ENCODE results near the gene SMIM3. TPM values are rescaled to one million over a fixed set of nuclear protein-coding genes. Genes with fewer than 3 reads are reported as not detected.
A peak's percentile ranks its signal among the peaks of the same experiment; 100 is the strongest.

SMIM3 gene
- total RNA-seq, 1 donor from 2014 or later = 46.7 TPM

GRCh38 chr5:150753463-150753862 lies 25.1 kb upstream of the SMIM3 start:
- peaks cover 35% of the 10 kb centered on the region for H3K4me1 ChIP-seq

GRCh38 chr5:150753863-150754262 lies 24.7 kb upstream of the SMIM3 start:
- Histone ChIP-seq H3K27me3 (no peaks in the 10 kb centered on the region), H3K27ac (no peak overlapping the region), H3K4me3 (no peak overlapping the region), H3K4me1 (peaks cover 35% of the 10 kb centered on the region), H3K9me3 (no peaks in the 10 kb centered on the region), H3K36me3 (peaks cover 0 to 58% of the 10 kb centered on the region in 2 donors)
- intact Hi-C loops (cut with DNase I) = no loop called here
- DNase-seq (ENCODE audit: extremely low spot score in 2 of 2) = no peak
- no peak for TF ChIP-seq POLR2A (IDR thresholded peaks at IDR 0.05)
- TF ChIP-seq CTCF (IDR thresholded peaks at IDR 0.05) = no peak
- TF ChIP-seq POLR2AphosphoS5 (IDR thresholded peaks at IDR 0.05; ENCODE audit: insufficient read depth in 1 of 2, low read depth in 1 of 2) = no peak

More at GRCh38 chr5:150753463-150753862, 25.1 kb upstream of the SMIM3 start:
- no peak for TF ChIP-seq CTCF (IDR thresholded peaks at IDR 0.05)
- no peak for TF ChIP-seq POLR2A (IDR thresholded peaks at IDR 0.05)
- no peak for TF ChIP-seq POLR2AphosphoS5 (IDR thresholded peaks at IDR 0.05; ENCODE audit: insufficient read depth in 1 of 2, low read depth in 1 of 2)
- intact Hi-C loops (cut with DNase I) = no loop called here
- DNase-seq (ENCODE audit: extremely low spot score in 2 of 2) = no peak
- Histone ChIP-seq H3K9me3 (no peaks in the 10 kb centered on the region), H3K27ac (no peak overlapping the region), H3K4me3 (no peak overlapping the region), H3K36me3 (peaks cover 0 to 59% of the 10 kb centered on the region in 2 donors), H3K27me3 (no peaks in the 10 kb centered on the region)

DNA sequence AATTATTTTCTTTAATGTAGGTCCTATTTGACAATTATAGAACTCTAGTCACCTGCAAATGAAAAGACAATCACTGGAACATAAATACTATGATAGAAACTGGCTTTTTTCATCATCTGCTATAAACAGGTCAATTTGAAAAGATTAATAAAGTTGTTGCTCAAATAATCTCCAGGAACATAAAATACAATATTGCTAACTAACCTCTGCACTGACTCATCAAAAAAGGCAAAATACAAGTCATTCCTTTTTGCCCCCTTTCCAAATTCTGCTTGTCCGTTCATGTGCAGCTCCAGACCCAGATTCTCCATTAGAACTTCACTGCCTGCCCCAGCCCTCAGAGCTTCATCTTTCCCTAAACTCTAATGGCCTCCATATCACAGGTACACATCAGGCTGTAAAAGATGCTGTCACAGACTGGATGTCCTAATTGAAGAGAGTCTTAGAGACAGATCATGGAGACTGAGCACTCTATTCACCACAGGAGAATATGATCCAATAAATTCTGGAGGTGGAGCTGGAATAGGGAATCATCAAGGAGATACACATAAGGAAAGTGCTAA lies 21.4 kb upstream of the SMIM3 start:
- Histone ChIP-seq H3K4me3 (peak overlapping the region in 1 of 2 donors; percentile 52), H3K27me3 (no peaks in the 10 kb centered on the region)

GRCh38 chr5:150758203-150758530 lies 20.4 kb upstream of the SMIM3 start:
- peak overlapping the region; percentile 96 for H3K27ac ChIP-seq
- intact Hi-C loops (cut with DNase I) = no loop called here
- H3K27me3 ChIP-seq = no peaks in the 10 kb centered on the region
- H3K9me3 ChIP-seq = no peaks in the 10 kb centered on the region
- peak in 1 of 2 donors; percentile 92 for DNase-seq (ENCODE audit: extremely low spot score in 2 of 2)
- peaks cover 21% of the 10 kb centered on the region for H3K4me1 ChIP-seq
- peak overlapping the region; percentile 52 to 58 for H3K4me3 ChIP-seq
- H3K36me3 ChIP-seq = peaks cover 0 to 27% of the 10 kb centered on the region in 2 donors
- TF ChIP-seq POLR2A (IDR thresholded peaks at IDR 0.05) (no peak), CTCF (IDR thresholded peaks at IDR 0.05) (no peak), POLR2AphosphoS5 (IDR thresholded peaks at IDR 0.05; ENCODE audit: insufficient read depth in 1 of 2, low read depth in 1 of 2) (no peak)

More for the DNA sequence above, 21.4 kb upstream of the SMIM3 start:
- H3K27ac ChIP-seq = peak overlapping the region; percentile 96
- H3K9me3 ChIP-seq = no peaks in the 10 kb centered on the region
- TF ChIP-seq CTCF (IDR thresholded peaks at IDR 0.05) (no peak), POLR2AphosphoS5 (IDR thresholded peaks at IDR 0.05; ENCODE audit: insufficient read depth in 1 of 2, low read depth in 1 of 2) (no peak), POLR2A (IDR thresholded peaks at IDR 0.05) (no peak)
- peaks cover 21% of the 10 kb centered on the region for H3K4me1 ChIP-seq
- H3K36me3 ChIP-seq = peaks cover 0 to 37% of the 10 kb centered on the region in 2 donors
- intact Hi-C loops (cut with DNase I) = no loop called here
- DNase-seq (ENCODE audit: extremely low spot score in 2 of 2) = no peak

GRCh38 chr5:150758531-150759333 lies 19.8 kb upstream of the SMIM3 start, which contains the start of gene DCTN4:
Gene DCTN4 (minus strand): TSS chr5:150759017. CDS start chr5:150758993, 24 bp downstream.
- intact Hi-C loops (cut with DNase I) = no loop called here
- TF ChIP-seq POLR2A (IDR thresholded peaks at IDR 0.05) = peak in 1 of 2 donors; percentile 41
- TF ChIP-seq POLR2AphosphoS5 (IDR thresholded peaks at IDR 0.05; ENCODE audit: insufficient read depth in 1 of 2, low read depth in 1 of 2) = peak; percentile 80 to 92
- no peak for TF ChIP-seq CTCF (IDR thresholded peaks at IDR 0.05)
- peak within 1 kb of the TSS; percentile 52 to 58 for H3K4me3 ChIP-seq
- H3K4me1 ChIP-seq = peaks cover 21% of the 10 kb centered on the region
- H3K27me3 ChIP-seq = no peaks in the 10 kb centered on the region
- DNase-seq (ENCODE audit: extremely low spot score in 2 of 2) = peak in 1 of 2 donors; percentile 99
- H3K36me3 ChIP-seq = peaks cover 0 to 22% of the 10 kb centered on the region in 2 donors
- no peaks in the 10 kb centered on the region for H3K9me3 ChIP-seq
- peak within 1 kb of the TSS; percentile 96 for H3K27ac ChIP-seq
